ENCODE results near the gene KHNYN. TPM values are rescaled to one million over a fixed set of nuclear protein-coding genes. Genes with fewer than 3 reads are reported as not detected.
A peak's percentile ranks its signal among the peaks of the same experiment; 100 is the strongest.
"Not testable (repeated sequence)": the region's sequence is repeated elsewhere in the genome, so short reads cannot be mapped to it uniquely, and the experiment has no call there.

The KHNYN gene
- total RNA-seq, 1 donor from 2014 or later, result 77.4 TPM

DNA sequence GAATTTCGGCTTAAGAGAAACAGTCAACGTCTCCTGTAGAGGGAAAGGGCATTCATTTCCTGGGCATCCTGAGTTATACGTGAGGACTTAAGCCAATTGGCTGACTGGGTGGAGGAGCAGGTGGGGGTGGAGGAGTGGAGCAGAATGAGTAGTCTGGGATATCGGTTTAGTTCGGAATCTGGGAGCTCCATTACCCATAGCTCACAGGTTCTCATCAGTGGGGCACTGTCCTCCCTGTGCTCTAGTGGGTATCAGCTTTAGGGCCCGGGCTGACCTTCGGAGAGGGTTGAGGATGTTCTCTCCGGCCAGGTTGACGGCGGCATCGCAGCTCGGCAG, 12.1 kb downstream of the KHNYN start:
- Mint-ChIP-seq H3K27me3 (no peaks in the 10 kb centered on the region), H3K4me1 (ENCODE audit: low read depth) (peaks cover 5% of the 10 kb centered on the region), H3K9me3 (ENCODE audit: low read depth) (no peaks in the 10 kb centered on the region), H3K27ac (peak overlapping the region; percentile 99), H3K36me3 (ENCODE audit: insufficient read depth) (peaks cover 12% of the 10 kb centered on the region), H3K4me3 (ENCODE audit: low read depth) (peak overlapping the region; percentile 90)
- DNase-seq (ENCODE audit: low spot score, unreplicated experiment), result no peak
- TF ChIP-seq, protein P1, sequence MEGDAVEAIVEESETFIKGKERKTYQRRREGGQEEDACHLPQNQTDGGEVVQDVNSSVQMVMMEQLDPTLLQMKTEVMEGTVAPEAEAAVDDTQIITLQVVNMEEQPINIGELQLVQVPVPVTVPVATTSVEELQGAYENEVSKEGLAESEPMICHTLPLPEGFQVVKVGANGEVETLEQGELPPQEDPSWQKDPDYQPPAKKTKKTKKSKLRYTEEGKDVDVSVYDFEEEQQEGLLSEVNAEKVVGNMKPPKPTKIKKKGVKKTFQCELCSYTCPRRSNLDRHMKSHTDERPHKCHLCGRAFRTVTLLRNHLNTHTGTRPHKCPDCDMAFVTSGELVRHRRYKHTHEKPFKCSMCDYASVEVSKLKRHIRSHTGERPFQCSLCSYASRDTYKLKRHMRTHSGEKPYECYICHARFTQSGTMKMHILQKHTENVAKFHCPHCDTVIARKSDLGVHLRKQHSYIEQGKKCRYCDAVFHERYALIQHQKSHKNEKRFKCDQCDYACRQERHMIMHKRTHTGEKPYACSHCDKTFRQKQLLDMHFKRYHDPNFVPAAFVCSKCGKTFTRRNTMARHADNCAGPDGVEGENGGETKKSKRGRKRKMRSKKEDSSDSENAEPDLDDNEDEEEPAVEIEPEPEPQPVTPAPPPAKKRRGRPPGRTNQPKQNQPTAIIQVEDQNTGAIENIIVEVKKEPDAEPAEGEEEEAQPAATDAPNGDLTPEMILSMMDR (IDR thresholded peaks at IDR 0.05; ENCODE audit: unreplicated experiment), result no peak

- H3K36me3 Mint-ChIP-seq (ENCODE audit: insufficient read depth), result peaks cover 13% of the 10 kb centered on the region
- peak; percentile 84 for DNase-seq (ENCODE audit: low spot score, unreplicated experiment)
- H3K9me3 Mint-ChIP-seq (ENCODE audit: low read depth), result no peaks in the 10 kb centered on the region
- H3K4me1 Mint-ChIP-seq (ENCODE audit: low read depth), result peaks cover 5% of the 10 kb centered on the region
- no peaks in the 10 kb centered on the region for H3K27me3 Mint-ChIP-seq
- TF ChIP-seq, protein P1 (IDR thresholded peaks at IDR 0.05; ENCODE audit: unreplicated experiment), result peak; percentile 15
- H3K27ac Mint-ChIP-seq, result peak within 1 kb of the TSS; percentile 99
- H3K4me3 Mint-ChIP-seq (ENCODE audit: low read depth), result peak within 1 kb of the TSS; percentile 90
These were observed 12.7 kb downstream of the KHNYN start, which contains the start of gene SDR39U1 for GRCh38 chr14:24442240-24443052. SDR39U1 (minus strand) TSS chr14:24442776; CDS start chr14:24442769, 7 bp downstream.

- Mint-ChIP-seq H3K4me1 (ENCODE audit: low read depth) (peaks cover 5% of the 10 kb centered on the region), H3K27me3 (no peaks in the 10 kb centered on the region), H3K36me3 (ENCODE audit: insufficient read depth) (peaks cover 11% of the 10 kb centered on the region), H3K9me3 (ENCODE audit: low read depth) (no peaks in the 10 kb centered on the region), H3K4me3 (ENCODE audit: low read depth) (peak overlapping the region; percentile 90), H3K27ac (peak overlapping the region; percentile 99)
- DNase-seq (ENCODE audit: low spot score, unreplicated experiment), result no peak
- TF ChIP-seq, protein P1 (IDR thresholded peaks at IDR 0.05; ENCODE audit: unreplicated experiment), result no peak
These were observed 13.4 kb downstream of the KHNYN start for GRCh38 chr14:24443053-24443665.

GRCh38 chr14:24450828-24451227, 21.1 kb downstream of the KHNYN start:
- Mint-ChIP-seq H3K36me3 (ENCODE audit: insufficient read depth) (peaks cover 48% of the 10 kb centered on the region), H3K9me3 (ENCODE audit: low read depth) (peaks cover 17% of the 10 kb centered on the region)
- not testable (repeated sequence) for H3K4me3 Mint-ChIP-seq (ENCODE audit: low read depth); DNase-seq (ENCODE audit: low spot score, unreplicated experiment); H3K4me1 Mint-ChIP-seq (ENCODE audit: low read depth); H3K27ac Mint-ChIP-seq; H3K27me3 Mint-ChIP-seq

- Mint-ChIP-seq H3K4me1 (ENCODE audit: low read depth) (no peaks in the 10 kb centered on the region), H3K27ac (no peak overlapping the region), H3K36me3 (ENCODE audit: insufficient read depth) (peaks cover 35% of the 10 kb centered on the region), H3K9me3 (ENCODE audit: low read depth) (peaks cover 17% of the 10 kb centered on the region), H3K27me3 (no peaks in the 10 kb centered on the region), H3K4me3 (ENCODE audit: low read depth) (no peak overlapping the region)
- TF ChIP-seq, protein P1 (IDR thresholded peaks at IDR 0.05; ENCODE audit: unreplicated experiment), result no peak
- no peak for DNase-seq (ENCODE audit: low spot score, unreplicated experiment)
These were observed 27.2 kb downstream of the KHNYN start for GRCh38 chr14:24456980-24457379.
